Erythroblast (primary cell): Measurements from ENCODE around the gene CD7.

Source experiments
- DNase-seq, 2 experiments: peaks; one replicate each; lab custom pipeline; 2025; lab: John Stamatoyannopoulos, UW
- GATA1 ChIP-seq: IDR thresholded peaks from 2 replicates; pipeline ENCODE4 v1.6.1; 2011; ENCODE audit warnings: low read depth, mild to moderate bottlenecking, control low read depth, low read length, moderate library complexity
- POLR2A ChIP-seq: IDR thresholded peaks from 2 replicates; pipeline ENCODE4 v1.6.1; 2011; ENCODE audit warnings: mild to moderate bottlenecking, low read length

The CD7 gene

DNA sequence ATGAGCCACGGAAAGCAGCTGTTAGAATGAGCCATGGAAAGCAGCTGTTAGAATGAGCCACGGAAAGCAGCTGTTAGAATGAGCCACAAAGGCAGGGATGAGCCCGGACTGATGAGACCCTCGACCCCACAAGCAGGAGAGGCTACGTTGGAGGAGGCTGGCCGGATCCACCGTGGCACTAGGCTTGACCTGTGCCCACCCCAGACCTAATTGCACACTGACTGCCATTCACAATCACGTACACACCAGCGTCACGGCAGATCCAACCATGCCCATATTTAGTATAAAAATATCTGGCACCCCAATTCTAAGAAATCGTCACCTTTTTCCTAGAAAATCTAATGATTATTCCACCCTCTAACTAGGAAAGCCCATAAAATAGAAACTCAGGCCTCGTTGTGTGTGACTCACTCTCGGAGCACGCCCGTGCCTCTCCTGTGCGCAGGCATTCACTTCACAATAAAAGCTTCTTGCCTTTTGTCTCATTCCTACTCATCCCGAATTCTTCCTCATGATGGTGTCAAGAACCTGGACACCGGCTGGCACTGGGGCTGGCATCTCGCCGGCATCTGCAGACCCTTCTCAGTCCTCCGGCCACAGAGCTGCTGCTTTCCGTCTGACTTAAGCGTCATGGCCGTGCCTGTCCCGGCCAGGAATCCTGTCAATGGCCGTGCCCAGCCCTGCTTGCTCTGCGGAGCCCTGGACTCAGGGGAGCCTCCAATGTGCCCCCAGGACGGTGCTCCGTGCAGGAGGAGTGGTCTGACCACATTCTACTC lies 21.6 kb upstream of the CD7 start:
- TF ChIP-seq GATA1 (no peak), POLR2A (no peak)
- DNase-seq = peak in 1 of 2 experiments; percentile 34

DNA sequence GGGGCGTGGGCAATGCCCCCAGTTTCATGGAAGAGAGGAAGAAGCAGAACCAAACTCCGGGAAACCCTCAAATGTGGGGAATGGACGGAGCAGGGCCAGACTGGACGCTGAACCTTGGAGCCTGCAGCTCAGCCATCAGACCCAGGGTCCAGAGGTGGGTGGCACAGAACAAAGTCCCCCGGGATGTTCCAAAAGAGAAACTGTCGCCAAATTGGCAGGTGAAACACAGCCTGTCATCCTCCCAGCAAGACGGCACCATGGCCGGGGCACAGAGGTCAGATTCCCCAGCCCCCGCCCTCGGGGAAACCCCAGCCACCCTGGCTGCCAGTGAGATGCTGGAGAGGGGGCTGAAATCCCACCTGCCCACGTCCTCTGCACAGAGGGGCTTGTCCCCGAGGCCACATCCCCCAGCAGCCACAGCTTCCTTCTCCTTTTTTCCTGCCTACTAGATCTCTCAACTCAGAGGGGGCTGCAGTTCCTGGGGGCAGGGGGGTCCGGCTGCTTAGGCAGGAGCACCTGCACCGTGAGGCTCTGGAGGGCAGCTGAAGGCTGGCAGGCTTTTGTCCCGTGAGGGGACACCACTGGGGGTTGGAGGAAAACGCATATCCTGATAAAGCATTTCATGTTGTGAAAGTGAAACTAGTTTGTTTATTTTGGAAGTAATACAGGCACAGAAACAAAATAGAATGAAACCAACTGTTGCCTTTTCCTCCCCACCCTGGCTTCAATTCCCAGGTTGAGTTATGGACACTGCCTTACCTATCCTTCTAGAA lies 17.4 kb upstream of the CD7 start:
- DNase-seq = peak; percentile 33 to 54
- TF ChIP-seq GATA1 = no peak
- TF ChIP-seq POLR2A = no peak

DNA sequence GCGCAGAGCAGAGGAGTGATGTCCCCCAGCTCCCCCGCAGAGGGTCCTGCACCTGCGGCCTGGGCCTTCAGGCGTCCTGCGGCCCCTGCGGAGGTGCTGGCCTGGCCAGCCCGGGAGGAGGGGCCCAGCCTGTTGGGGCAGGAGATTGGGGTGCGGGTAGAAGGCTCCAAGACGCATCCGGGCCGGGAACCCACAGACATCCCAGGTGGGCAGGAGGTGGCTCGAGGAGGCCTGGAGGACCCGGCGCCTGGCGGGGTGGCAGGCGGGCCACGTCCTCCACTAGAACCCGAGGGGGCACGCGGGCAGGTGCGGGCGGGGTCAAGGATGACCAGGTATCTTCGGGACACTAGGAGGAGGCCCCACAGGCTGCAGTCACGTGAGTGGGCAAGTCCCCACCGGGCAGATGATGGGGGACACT lies 16.8 kb upstream of the CD7 start:
- no peak for TF ChIP-seq POLR2A
- no peak for TF ChIP-seq GATA1
- no peak for DNase-seq

- TF ChIP-seq POLR2A = no peak
- DNase-seq = peak; percentile 26 to 41
Measured at GRCh38 chr17:82333279-82334171, 16.1 kb upstream of the CD7 start, which contains the start of gene SECTM1. Gene SECTM1 (minus strand): TSS chr17:82333766. CDS start chr17:82327240, 6,526 bp downstream.

GRCh38 chr17:82332669-82333278 lies 15.4 kb upstream of the CD7 start:
- TF ChIP-seq POLR2A = no peak
- peak in 1 of 2 experiments; percentile 31 for DNase-seq

GRCh38 chr17:82331345-82331939 lies 14.0 kb upstream of the CD7 start:
- no peak for TF ChIP-seq POLR2A
- no peak for TF ChIP-seq GATA1
- no peak for DNase-seq

GRCh38 chr17:82330322-82331239 lies 13.2 kb upstream of the CD7 start:
- peak; percentile 39 to 48 for DNase-seq
- TF ChIP-seq POLR2A (no peak), GATA1 (no peak)

GRCh38 chr17:82329683-82330321 lies 12.4 kb upstream of the CD7 start:
- TF ChIP-seq POLR2A = no peak
- DNase-seq = no peak

- no peak for TF ChIP-seq POLR2A
- TF ChIP-seq GATA1 = no peak
- DNase-seq = no peak
Measured at GRCh38 chr17:82328994-82329507, 11.6 kb upstream of the CD7 start.

DNA sequence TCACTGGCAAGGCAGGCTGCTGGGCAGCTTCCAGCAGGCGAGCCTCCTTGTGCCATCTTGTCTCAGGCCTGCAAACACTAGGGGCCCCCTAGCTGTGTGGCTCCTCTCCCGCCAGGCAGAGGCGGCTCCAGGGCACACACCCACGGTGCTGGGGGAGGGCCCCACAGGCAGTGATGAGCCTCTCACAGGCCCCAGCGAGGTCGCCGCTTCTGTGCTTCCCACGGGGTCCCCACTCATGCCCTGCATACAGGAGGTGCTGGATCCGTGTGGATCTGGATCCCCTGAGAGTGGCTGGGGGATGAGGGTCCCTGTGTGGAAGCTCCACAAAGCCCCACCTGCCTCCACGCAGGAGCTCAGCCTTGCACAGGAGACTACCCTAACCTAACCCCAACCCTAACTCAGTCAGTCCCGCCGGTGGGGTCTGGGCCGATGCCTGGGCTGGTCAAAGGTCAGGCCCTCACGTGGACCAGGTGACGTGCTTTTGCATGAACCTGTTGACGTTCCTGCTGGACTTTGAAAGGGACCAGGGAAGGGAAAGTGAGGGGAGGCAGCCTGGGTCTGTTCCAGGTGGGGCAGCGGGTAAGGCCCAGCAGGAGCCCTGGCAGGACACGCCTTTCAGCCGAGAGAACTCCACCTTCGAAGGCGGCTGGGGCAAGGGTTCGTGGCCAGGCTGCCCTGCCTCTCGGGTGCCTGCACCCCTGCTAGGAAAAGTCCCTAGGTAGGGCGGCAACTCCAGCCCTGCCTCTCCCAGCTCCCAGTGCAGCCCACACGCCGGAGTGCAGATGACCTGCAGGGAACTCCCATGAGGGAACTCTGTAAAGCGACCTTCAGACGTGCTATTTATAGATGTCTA lies 11.0 kb upstream of the CD7 start:
- TF ChIP-seq GATA1 = no peak
- TF ChIP-seq POLR2A = no peak
- no peak for DNase-seq
